ENCODE measurements around the gene SYNRG.
"Not testable (repeated sequence)": the region's sequence is repeated elsewhere in the genome, so short reads cannot be mapped to it uniquely, and the experiment has no call there.

SYNRG gene

GRCh38 chr17:37609170-37610040 is at the start of gene SYNRG:
TSS of gene SYNRG (minus strand) at chr17:37609418. CDS start at chr17:37609355, 63 bp downstream.
- DNase-seq: peak; percentile 94

GRCh38 chr17:37657202-37657601 is 48.0 kb upstream of the SYNRG start:
- no peak for DNase-seq

GRCh38 chr17:37651849-37652248 is 42.6 kb upstream of the SYNRG start:
- no peak for DNase-seq

GRCh38 chr17:37650419-37651003 is 41.3 kb upstream of the SYNRG start:
- DNase-seq: no peak

- no peak for DNase-seq
Observed at GRCh38 chr17:37648555-37648954, 39.3 kb upstream of the SYNRG start.

GRCh38 chr17:37647856-37648255 is 38.6 kb upstream of the SYNRG start:
- no peak for DNase-seq

- DNase-seq: no peak
Observed at GRCh38 chr17:37643869-37644268, 34.7 kb upstream of the SYNRG start.

GRCh38 chr17:37643118-37643766 is 34.0 kb upstream of the SYNRG start, which contains the start of gene DDX52:
TSS of gene DDX52 (minus strand) at chr17:37643446. CDS start at chr17:37643420, 26 bp downstream.
- peak; percentile 81 for DNase-seq

- no peak for DNase-seq
Observed at GRCh38 chr17:37642681-37643080, 33.5 kb upstream of the SYNRG start.

GRCh38 chr17:37640015-37640414 is 30.8 kb upstream of the SYNRG start:
- DNase-seq: no peak

GRCh38 chr17:37637956-37638355 is 28.7 kb upstream of the SYNRG start:
- no peak for DNase-seq

- not testable (repeated sequence) for DNase-seq
Observed at GRCh38 chr17:37616430-37616829, 7.2 kb upstream of the SYNRG start.

- no peak for DNase-seq
Observed at GRCh38 chr17:37614823-37615222, 5.6 kb upstream of the SYNRG start.

GRCh38 chr17:37614391-37614790 is 5.2 kb upstream of the SYNRG start:
- DNase-seq: no peak

- no peak for DNase-seq
Observed at GRCh38 chr17:37610971-37611370, 1.8 kb upstream of the SYNRG start.

GRCh38 chr17:37610041-37610420 is 813 bp upstream of the SYNRG start:
- DNase-seq: not testable (repeated sequence)

- peak; percentile 76 for DNase-seq
Observed at GRCh38 chr17:37608351-37609169, 658 bp downstream of the SYNRG start.

GRCh38 chr17:37607637-37608331 is 1.4 kb downstream of the SYNRG start:
- DNase-seq: no peak

- DNase-seq: peak; percentile 33
Observed at GRCh38 chr17:37605813-37606505, 3.3 kb downstream of the SYNRG start.

GRCh38 chr17:37605081-37605480 is 4.1 kb downstream of the SYNRG start:
- DNase-seq: no peak

GRCh38 chr17:37604556-37604955 is 4.7 kb downstream of the SYNRG start:
- DNase-seq: no peak

- no peak for DNase-seq
Observed at GRCh38 chr17:37598145-37598544, 11.1 kb downstream of the SYNRG start.

Measured in KG1 (cell line).